ENCODE results near the gene STXBP5.

The STXBP5 gene

GRCh38 chr6:147179809-147180208, 24.4 kb upstream of the STXBP5 start:
- DNase-seq: no peak

DNA sequence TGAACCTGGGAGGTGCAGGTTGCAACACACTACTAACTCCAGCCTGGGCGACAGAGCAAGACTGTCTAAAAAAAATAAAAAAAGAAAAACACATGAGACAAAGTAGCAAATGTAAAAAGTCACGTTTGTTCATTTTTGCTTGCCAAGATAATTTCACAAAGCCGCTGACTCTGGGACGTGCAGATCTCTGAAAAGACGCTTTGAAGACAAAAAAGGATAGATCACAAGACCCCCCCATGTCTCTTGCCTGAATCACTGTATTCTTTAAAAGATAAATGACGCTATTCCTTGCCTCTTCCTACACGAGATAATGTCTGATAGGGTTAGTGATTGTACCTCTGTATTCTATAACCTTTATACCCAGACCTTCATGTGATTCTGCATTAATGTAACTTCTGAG, 23.3 kb upstream of the STXBP5 start:
- no peak for DNase-seq

GRCh38 chr6:147184379-147184778, 19.8 kb upstream of the STXBP5 start:
- DNase-seq: no peak

GRCh38 chr6:147185216-147185615, 19.0 kb upstream of the STXBP5 start:
- no peak for DNase-seq

DNA sequence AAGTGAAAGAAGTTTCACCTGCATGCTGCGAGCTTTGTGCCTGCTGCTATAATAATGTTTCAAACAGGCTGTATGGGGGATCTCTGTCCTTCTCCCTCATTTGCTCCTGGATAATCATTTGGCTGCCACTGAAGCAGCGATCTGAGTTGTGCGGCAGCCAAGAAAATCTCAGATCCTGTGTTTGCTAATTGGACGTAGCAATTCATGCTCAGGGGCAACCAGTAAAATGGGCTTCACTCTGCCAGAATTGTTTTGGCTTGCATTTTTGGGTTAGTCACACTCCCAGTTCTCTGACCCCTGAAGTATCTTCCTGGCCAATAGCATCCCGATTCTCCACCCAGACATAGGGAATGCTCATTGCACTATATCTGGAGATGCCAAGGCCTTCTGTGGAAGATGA, 13.7 kb upstream of the STXBP5 start:
- no peak for DNase-seq

DNA sequence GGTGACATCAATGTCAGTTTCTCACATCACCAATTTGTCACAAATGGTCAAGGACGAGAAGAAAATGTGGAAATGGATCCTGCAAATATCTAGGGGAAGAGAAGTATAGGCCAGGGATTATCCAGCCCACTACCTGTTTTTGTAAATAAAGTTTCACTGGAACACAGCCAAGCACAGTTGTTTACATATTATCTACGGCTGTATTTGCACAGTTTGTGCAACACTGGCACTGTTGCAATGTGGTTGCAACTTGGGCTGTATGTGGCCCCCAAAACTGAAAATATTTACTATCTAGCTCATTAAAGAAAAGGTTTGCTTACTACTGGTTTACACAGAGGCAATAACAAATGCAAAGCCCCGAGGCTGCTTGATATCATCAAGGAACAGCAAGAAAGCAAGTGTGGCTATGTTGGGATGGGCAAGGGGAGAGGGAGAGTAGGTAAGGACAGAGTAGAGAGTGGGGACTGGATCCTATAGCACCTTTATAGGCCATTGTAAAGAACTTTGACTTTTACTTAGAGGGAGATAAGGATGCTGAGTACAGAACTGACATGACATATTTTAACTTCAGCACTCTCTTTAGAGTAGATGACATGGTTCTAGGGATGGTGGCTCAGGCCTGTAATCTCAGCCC, 11.8 kb upstream of the STXBP5 start:
- no peak for DNase-seq

GRCh38 chr6:147194652-147195411, 9.4 kb upstream of the STXBP5 start:
- DNase-seq: no peak

DNA sequence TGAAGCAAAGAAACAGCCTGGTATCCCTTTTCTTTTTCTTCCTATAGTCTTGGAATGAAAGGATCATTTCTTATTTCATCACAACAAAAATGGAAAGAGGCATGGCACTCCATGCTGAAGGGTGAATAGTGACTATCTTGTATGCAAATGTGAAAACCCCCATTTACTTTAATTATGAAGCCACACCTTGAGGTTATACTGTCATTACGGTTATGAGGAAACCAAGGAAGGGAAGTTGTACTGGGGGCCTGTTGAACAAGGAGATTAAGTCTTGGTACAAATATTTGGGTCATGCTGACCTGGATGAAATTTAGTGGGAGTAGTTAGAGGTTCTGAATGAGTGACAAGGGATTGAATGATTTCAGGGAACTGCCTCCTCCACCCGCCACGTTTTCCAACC, 8.7 kb upstream of the STXBP5 start:
- no peak for DNase-seq

GRCh38 chr6:147195987-147196386, 8.2 kb upstream of the STXBP5 start:
- DNase-seq: no peak

GRCh38 chr6:147200711-147201110, 3.5 kb upstream of the STXBP5 start:
- DNase-seq: no peak

GRCh38 chr6:147201885-147202515, 2.2 kb upstream of the STXBP5 start:
- no peak for DNase-seq

DNA sequence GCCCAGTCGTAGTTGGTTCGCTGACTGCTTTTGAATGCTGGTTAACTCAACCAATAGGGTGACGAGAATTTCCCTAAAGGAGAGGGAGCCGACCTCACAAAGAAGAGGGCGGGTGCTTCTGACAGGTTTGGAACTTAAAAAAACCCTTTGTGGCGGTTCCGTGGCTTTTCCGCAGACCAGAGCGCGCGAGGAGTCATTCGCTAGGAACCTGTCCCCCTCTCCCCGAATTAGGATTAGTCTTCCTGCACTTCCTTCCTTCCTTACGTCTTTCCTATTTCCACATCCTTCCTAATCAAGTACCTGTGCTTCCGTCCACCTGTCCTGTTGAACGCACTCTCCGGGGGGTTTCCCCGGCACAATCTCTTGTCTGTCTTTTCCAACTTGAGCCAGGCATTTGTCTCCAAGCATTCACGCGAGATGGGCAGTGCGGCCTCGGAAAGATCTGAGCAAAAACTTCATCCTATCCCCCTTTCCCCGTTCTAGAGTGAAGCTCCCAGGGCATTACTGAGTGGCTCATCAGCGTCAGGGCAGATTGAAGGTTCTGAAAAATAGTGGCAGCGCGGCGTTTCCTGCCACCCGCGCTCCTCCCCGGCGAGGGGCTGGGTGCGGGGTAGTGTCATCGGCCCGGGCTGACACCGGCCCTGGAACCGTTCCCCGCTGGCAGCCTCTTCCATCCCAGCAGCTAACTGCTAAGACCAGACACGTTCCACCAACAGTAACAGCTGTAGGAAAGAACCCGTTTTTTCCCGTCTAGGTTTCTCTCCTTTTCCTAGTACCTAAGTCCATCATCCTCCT, 1.5 kb upstream of the STXBP5 start:
- no peak for DNase-seq

DNA sequence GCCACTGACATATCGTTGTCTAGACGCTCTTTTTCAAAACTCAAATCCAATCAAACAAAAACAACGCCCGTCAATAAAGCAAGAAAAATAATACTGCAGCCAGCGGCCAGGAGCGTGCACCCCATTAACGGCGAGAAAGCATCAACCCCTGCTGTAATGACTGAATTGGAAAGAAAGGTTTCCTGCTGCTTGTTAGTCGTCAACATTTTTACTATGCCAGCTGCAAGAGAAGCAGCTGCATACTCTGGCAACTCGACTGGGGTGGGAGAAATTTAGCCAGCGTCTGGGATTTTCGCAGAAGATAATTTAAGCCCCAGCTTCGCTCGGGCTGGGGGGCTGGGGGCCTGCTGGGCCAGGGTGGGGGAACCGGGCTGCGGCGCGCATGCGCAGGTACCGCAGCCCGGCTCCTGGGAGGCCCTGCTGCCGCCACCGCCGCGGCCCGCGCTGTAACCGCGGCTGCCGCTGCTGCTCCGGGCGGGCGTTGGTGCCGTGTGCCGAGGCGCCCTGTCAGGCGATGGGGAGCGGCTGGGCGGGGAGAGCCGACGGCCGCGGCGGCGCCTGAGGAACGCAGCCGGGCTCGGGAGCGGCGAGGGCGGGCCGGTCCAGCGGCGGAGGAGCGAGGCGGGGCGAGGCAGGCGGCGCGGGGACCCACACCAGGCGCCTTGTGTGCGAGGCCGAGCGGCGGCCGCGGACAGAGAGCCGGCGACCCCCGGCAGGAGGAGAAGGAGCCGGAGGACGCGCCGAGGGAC, 732 bp upstream of the STXBP5 start:
- DNase-seq: peak; percentile 38

DNA sequence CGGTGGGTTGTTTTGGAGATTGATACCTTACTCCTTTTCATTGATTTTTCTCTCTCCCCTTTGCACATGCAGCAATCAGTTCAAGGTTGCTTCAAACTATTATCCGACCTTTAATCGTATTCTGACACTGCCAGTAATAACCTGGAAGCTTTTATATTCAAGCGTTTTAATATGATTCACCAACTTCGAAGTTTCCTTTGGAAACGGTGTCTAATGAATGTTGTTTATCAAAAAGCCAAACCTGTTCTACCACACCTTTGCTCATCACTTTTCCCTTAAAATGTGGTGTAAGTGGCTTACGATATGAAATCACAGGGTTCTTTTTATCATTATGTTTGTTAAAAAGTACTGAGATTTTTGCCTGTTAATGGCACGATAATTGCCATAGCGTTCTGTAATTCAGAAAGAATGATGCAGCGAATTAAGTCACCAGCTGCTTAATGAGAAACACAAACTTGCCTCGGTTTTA, 660 bp downstream of the STXBP5 start:
- no peak for DNase-seq

- no peak for DNase-seq
Measured at GRCh38 chr6:147205690-147206600, 1.7 kb downstream of the STXBP5 start.

GRCh38 chr6:147207351-147207750, 3.1 kb downstream of the STXBP5 start:
- no peak for DNase-seq

GRCh38 chr6:147207837-147208754, 3.9 kb downstream of the STXBP5 start:
- no peak for DNase-seq

- DNase-seq: no peak
Measured at GRCh38 chr6:147209762-147210449, 5.7 kb downstream of the STXBP5 start.

GRCh38 chr6:147211349-147211748, 7.1 kb downstream of the STXBP5 start:
- DNase-seq: no peak

- DNase-seq: no peak
Measured at GRCh38 chr6:147211831-147212230, 7.6 kb downstream of the STXBP5 start.

Data from GOT3 (cell line).